Ovary (tissue), 9 donors: ENCODE measurements around the gene TOR3A. TPM values are rescaled to one million over a fixed set of nuclear protein-coding genes. Genes with fewer than 3 reads are reported as not detected.

Source experiments
- DNase-seq, 5 donors: peaks; one replicate each; pipeline ENCODE4 v3.0.0-alpha.2; 2019 to 2020
- H3K27ac ChIP-seq, 2 donors: fragments of 200-600 bp; one replicate each; pipeline versions ENCODE4 v1.5.1 to v1.8.0; 2019 to 2022
- H3K27me3 ChIP-seq: fragments of 200-600 bp; one replicate; pipeline ENCODE4 v1.8.0; 2022
- H3K36me3 ChIP-seq: fragments of 200-600 bp; sonication (generic); one replicate; pipeline ENCODE4 v1.5.1; 2019
- H3K4me1 ChIP-seq: one replicate; pipeline ENCODE4 v1.8.1; 2013; ENCODE audit warnings: mild to moderate bottlenecking, moderate library complexity; ENCODE audit not compliant: insufficient read depth
- H3K4me3 ChIP-seq: fragments of 200-600 bp; sonication (generic); one replicate; pipeline ENCODE4 v1.5.1; 2017
- H3K9me3 ChIP-seq, 2 donors: fragments of 200-600 bp in 1 of 2; sonication (generic) in 1 of 2; one replicate each; pipeline versions ENCODE4 v1.5.1 to v1.8.1; 2013 to 2019; ENCODE audit warnings: mild to moderate bottlenecking in 1 of 2, moderate library complexity in 1 of 2
- EP300 ChIP-seq: sonication (generic); formaldehyde crosslinking; IDR thresholded peaks from one replicate; pipeline ENCODE4 v1.6.1; 2017; ENCODE audit warnings: antibody characterized with exemption
- POLR2A ChIP-seq: fragments of 450-650 bp; IDR thresholded peaks from one replicate; pipeline ENCODE4 v1.6.1; 2017; ENCODE audit warnings: antibody characterized with exemption, mild to moderate bottlenecking, moderate library complexity
- WGBS, 3 donors: extraction: QIAGEN DNeasy Blood & Tissue Kit in 1 of 3; methylation state at CpG; one replicate each; pipeline versions ENCODE4 v1.1.5 to v1.1.7; 2013 to 2017; 5-methylcytosine and 5-hydroxymethylcytosine counted together
- intact Hi-C, 4 donors: fragments of 100-400 bp; cut with DNase I; formaldehyde crosslinking; loops; one replicate each; pipeline versions ENCODE4 v1.11.0 to v1.15.1; 2022 to 2023
- polyA plus RNA-seq, 2 donors: library from polyadenylated mRNA; stranded (reverse); fragments of 200-250 nt in 1 of 2; fragments of 350-450 nt in 1 of 2; fragmentation: Illumina TruSeq in 1 of 2; extraction: RNeasy Lipid Tissue Mini Kit (QIAGEN cat#74804) in 1 of 2; gene quantifications; one replicate each; pipeline ENCODE4 v1.2.3, GENCODE V29; 2013 to 2014
- total RNA-seq, 7 donors: library from RNA; depleted of rRNA in 2 of 7; stranded (reverse); fragments of >200 nt in 2 of 7; fragmentation: NEBNext Ultra II Directional in 3 of 7; extraction: Animal tissue kit (Norgen Biotek cat#: 25700) in 3 of 7; gene quantifications; one replicate each; pipeline versions ENCODE4 v1.1.0 to v1.2.4, GENCODE V29; 2016 to 2023
- TF ChIP-seq, protein P1 (sequence below), 3 donors: fragments of 450-650 bp in 2 of 3; fragments of 200-600 bp in 1 of 3; IDR thresholded peaks; one replicate each; pipeline versions ENCODE4 v1.5.1 to v1.8.0; 2016 to 2022; ENCODE audit warnings: antibody characterized with exemption in 3 of 3, mild to moderate bottlenecking in 1 of 3
- donor health status: DM: no; HTN: no; CAD: no; lungs with moderate emphysema.
- donor health status: DM: no; HTN: no; CAD: no.
- donor health status: Bipolar disorder and iron deficiency.
- donor health status: DM: yes; HTN: yes; CAD: no.
- donor health status: DM: no; HTN: no; CAD: no.
- donor health status: DM: yes; HTN: yes; CAD: no.

Gene TOR3A
- total and polyA plus RNA-seq, 9 donors: 17.8 to 55.0 (median 26.1) TPM

DNA sequence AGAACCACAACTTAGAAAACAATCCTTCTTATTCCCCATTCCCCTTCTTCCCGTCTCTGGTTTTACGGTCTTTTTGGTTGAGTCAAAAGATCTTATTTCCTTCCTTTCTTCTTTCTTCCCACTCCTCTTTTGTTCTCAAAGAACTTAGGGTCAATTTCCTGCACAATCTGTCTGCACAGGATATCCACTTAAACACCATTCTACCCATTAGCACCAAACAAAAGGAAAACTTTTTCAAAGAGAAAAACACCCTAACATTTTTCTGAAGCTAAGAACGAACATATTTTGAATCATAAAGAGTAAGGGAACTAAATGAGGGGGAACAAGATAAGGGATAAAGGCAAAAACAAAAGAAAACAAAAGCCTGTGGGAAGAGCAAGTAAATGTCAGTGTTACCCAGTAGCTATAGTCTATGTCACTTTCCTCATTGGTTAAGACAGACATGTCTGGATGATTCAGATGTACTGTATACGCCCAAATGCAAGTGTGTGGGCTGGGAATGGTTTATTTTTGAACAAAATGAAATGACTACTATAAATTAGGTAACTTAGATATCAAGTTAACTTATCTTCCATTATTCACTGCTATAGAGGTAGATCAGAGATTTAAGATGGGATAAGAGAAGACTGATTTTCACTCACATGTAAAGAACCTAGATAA, 59.9 kb downstream of the TOR3A start:
- H3K4me1 ChIP-seq: peaks cover 3% of the 10 kb centered on the region
- no peak overlapping the region for H3K27ac ChIP-seq
- no peak for DNase-seq
- TF ChIP-seq POLR2A (no peak), EP300 (no peak)
- TF ChIP-seq, protein P1, sequence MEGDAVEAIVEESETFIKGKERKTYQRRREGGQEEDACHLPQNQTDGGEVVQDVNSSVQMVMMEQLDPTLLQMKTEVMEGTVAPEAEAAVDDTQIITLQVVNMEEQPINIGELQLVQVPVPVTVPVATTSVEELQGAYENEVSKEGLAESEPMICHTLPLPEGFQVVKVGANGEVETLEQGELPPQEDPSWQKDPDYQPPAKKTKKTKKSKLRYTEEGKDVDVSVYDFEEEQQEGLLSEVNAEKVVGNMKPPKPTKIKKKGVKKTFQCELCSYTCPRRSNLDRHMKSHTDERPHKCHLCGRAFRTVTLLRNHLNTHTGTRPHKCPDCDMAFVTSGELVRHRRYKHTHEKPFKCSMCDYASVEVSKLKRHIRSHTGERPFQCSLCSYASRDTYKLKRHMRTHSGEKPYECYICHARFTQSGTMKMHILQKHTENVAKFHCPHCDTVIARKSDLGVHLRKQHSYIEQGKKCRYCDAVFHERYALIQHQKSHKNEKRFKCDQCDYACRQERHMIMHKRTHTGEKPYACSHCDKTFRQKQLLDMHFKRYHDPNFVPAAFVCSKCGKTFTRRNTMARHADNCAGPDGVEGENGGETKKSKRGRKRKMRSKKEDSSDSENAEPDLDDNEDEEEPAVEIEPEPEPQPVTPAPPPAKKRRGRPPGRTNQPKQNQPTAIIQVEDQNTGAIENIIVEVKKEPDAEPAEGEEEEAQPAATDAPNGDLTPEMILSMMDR (IDR thresholded peaks at IDR 0.05): no peak
- intact Hi-C loops: no loop called here
- no peaks in the 10 kb centered on the region for H3K27me3 ChIP-seq
- no peaks in the 10 kb centered on the region for H3K9me3 ChIP-seq
- 49 to 59% (median 53%) methylated on average over 4 of the region's 4 CpGs for WGBS, 3 donors
- no peaks in the 10 kb centered on the region for H3K36me3 ChIP-seq
- H3K4me3 ChIP-seq: no peak overlapping the region

DNA sequence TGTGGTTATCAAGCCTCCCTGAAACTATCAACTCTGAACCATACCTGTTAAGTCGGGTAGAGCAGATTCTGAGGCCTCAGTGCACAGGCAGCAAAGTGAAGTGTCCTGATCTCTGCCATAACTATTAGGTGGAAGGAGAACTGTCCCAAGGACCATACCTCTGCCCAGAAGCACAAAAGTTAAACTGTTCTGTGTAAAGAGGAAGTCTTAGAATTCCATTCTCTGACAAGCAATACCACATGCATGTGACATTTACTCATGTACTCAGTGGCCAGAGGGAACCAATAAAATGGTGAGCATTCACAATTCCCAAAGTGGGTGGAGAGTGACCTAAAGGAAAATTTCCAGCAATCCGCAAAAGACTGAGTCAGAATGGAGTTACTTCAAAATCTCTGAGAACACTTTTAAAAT, 61.0 kb downstream of the TOR3A start:
- Histone ChIP-seq H3K4me1 (no peaks in the 10 kb centered on the region), H3K27me3 (no peaks in the 10 kb centered on the region), H3K27ac (no peak overlapping the region), H3K9me3 (no peaks in the 10 kb centered on the region), H3K36me3 (no peaks in the 10 kb centered on the region), H3K4me3 (no peak overlapping the region)
- TF ChIP-seq POLR2A (no peak), EP300 (peak; percentile 2)
- TF ChIP-seq, protein P1 (IDR thresholded peaks at IDR 0.05): no peak
- WGBS, 3 donors: 63 to 79% (median 64%) methylated on average over 2 of the region's 2 CpGs
- no peak for DNase-seq
- intact Hi-C loops: no loop called here

DNA sequence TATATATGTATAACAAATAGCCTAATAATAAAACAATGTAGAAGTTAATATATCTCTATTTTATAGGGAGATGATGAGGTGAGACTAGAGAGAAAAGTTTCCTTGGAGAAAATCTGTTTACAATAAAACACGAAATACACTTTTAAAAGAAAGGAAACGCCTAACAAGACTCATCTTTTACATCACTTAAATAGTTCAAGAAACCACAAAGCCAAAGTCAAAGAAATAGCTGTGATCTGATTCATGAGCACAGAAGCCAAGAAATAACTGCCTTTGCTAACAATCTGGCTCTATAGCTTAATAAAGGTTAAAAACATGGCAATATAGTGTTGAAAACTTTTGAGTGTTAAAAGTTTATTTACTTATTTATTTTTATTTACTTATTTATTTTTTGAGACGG, 61.5 kb downstream of the TOR3A start:
- H3K9me3 ChIP-seq: no peaks in the 10 kb centered on the region
- H3K27ac ChIP-seq: no peak overlapping the region
- no peaks in the 10 kb centered on the region for H3K36me3 ChIP-seq
- TF ChIP-seq, protein P1 (IDR thresholded peaks at IDR 0.05): no peak
- TF ChIP-seq POLR2A (no peak), EP300 (no peak)
- H3K4me1 ChIP-seq: no peaks in the 10 kb centered on the region
- no peak for DNase-seq
- 36 to 54% (median 43%) methylated on average over 3 of the region's 3 CpGs for WGBS, 3 donors
- intact Hi-C loops: no loop called here
- no peaks in the 10 kb centered on the region for H3K27me3 ChIP-seq
- no peak overlapping the region for H3K4me3 ChIP-seq

DNA sequence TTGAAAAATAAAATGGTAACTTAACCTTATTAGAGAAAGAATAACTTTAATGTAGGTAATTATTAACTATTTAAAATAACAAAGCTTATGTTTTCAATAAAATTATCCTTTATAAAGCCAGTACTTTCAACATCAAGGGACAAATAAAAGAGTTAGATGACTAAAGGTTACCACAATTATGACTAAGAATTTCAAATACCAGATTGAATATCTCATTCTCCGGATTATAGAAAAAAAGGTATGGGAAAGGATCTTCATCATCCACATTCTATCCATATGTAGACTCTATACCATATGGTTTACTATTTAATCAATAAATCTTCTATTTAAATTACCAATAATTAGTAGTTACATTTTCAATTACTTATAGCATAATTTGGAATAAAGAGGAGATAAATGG, 62.8 kb downstream of the TOR3A start:
- no peak overlapping the region for H3K4me3 ChIP-seq
- no peak overlapping the region for H3K27ac ChIP-seq
- no peaks in the 10 kb centered on the region for H3K36me3 ChIP-seq
- H3K27me3 ChIP-seq: no peaks in the 10 kb centered on the region
- no peak for DNase-seq
- intact Hi-C loops: no loop called here
- TF ChIP-seq, protein P1 (IDR thresholded peaks at IDR 0.05): no peak
- TF ChIP-seq POLR2A (no peak), EP300 (no peak)
- H3K9me3 ChIP-seq: no peaks in the 10 kb centered on the region
- 82 to 91% (median 89%) methylated on average over 1 of the region's 1 CpG for WGBS, 3 donors
- no peaks in the 10 kb centered on the region for H3K4me1 ChIP-seq
